DMS114 treated with DMSO at 0.1 percent for 48 hours (cell line): ENCODE measurements around the gene TCP11L2.
"Not testable (repeated sequence)": the region's sequence is repeated elsewhere in the genome, so short reads cannot be mapped to it uniquely, and the experiment has no call there.

Source experiments
- DNase-seq: peaks from one replicate; lab custom pipeline; 2025; ENCODE audit not compliant: unreplicated experiment; lab: John Stamatoyannopoulos, UW

Gene TCP11L2

DNA sequence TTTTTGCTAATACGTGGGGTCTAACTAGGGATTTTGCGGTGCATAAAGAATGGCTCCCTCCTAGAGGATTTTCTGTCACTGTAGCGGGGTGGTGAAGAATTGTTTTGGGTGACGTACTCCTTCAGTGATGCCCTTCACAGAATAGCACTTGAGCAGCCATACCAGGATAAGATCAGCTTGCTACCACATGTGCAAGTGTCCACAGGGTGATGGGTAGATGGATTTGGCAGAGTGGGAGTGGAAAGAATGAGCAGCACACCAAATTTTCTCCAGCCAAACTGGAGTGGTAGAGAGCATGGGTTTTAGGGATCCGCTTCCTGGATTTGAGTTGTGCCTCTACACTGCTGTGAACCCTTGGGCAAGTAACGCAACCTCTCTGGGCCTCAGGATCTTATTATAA lies 2.3 kb downstream of the TCP11L2 start:
- no peak for DNase-seq

DNA sequence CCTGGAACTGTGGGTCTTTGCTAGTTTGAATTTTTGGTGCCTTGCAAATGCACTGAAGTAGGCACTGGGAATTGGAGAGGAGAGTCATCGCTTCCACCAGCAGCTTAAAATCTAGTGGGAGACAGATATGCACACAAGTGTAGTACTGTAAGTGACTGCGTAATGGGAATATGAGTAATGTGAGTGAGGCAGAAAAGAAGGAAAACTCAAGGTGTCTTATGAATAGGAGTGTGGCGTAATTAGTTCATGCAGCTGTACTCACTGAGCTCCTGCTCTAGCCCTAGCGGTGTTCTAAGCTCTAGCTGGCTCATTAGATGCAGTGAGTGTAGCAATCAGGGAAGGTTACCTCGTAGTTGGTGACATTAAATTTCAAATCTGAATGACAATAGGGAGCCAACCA lies 2.8 kb downstream of the TCP11L2 start:
- DNase-seq, result no peak

DNA sequence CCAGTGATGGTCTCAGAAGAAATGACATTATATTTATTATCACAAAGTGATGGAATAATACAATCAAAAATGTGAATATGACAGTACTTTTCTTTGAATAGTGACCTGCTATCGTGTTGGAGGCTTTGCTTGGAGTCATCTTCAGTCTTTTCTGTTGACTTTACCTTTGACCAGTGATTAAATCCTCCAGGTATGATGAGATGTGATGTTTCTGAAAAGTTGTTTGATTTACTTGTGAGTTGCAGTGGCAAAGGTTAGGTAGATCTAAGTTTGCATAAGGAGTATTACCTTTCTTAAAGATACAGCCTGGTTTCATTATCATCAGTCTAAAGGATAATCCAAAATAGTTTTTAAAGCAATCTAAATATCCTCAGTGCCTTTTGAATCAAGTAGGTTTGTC lies 4.6 kb downstream of the TCP11L2 start:
- no peak for DNase-seq

DNA sequence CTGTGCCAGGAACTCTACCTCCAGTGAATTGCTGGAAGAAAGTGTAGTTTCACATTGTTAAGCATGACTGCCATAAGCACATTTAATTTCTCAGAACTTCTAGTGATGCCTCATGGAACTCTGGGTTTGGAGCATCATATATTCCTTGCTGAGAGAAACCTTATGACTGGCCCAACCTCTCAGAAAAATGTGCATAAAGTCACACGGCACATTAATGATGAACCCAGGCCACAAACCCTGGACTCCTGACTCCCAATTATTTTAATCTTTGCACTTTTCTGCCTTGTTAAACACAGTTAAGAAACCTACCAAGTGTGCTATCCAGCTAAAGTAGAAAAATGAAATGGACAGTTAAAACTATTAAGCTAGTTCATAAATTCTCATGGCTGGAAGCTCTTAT lies 5.6 kb downstream of the TCP11L2 start:
- no peak for DNase-seq

DNA sequence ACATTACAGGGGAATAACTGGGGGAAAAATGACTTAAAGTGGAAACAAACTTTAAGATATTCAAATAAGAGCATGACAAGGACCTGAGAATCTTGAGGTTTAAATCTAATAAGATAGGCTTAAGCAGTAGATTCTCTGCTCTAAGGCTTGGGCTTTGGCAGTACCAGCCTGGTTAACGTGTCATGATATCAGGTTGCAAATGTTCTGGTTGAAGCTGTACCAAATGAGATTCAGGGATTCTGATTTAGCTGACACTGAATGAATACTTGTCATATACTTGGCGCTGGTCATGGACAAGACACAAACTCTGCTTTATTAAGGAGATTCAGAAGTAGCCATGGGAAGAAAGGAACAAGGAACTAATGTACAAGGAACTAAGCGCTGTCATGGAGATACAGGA lies 6.1 kb downstream of the TCP11L2 start:
- no peak for DNase-seq

DNA sequence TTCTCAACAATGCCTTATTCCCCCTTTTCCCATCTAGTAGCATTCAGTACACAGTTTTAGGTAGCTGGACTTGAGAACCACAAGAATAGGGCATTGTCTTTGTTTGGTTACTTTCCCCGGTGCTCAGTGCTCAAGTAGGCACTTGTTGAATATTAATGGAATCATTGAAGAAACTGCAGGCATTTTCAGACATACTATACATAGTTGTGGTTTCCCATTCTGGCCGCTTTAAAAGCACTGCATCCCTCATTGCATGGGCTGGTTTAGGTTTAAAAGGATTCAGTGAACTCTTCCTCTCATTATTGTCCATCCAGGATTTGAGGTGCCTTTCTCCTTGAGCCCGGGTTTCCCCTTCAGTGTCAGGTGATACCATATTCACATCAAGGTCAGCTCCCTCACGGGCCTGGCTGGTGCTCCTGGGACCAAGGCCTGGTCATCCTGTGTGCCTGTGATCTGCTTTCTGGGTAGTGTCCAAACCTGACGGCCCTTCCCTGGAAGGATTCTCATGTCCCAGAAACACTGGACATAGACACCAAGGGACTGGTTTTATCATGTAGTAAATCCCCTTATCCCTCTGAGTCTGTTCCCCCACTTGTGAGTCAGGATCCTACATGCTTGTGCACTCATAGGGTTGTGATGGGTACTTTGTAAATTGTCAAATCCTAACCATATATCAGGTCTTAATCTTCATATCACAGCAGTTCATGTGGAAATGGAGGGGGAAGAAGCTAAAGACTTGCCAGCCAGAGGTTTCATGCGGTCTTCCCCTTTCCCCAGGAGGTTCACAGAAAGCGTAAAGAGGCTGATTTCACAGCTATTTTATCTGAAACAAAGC lies 7.4 kb downstream of the TCP11L2 start:
- no peak for DNase-seq

DNA sequence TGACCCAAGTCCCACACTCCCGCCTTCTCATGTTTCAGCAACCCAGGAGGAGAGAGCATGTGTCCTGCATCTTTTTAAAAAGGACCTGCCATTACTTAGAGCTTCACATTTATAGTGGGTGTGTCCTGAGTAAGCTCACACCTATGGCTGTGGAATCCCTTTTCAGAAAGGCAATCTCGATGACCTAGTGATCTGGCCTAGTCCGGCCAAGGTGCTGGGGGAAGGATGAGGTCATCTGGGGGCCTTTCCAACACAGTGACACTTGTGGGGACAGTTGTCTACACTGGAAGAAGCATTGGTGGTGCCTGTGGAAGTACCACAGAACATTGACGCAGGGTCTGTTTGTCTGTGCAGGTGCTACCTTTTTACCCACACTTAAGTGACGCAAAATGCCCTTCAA lies 8.2 kb downstream of the TCP11L2 start:
- no peak for DNase-seq

DNA sequence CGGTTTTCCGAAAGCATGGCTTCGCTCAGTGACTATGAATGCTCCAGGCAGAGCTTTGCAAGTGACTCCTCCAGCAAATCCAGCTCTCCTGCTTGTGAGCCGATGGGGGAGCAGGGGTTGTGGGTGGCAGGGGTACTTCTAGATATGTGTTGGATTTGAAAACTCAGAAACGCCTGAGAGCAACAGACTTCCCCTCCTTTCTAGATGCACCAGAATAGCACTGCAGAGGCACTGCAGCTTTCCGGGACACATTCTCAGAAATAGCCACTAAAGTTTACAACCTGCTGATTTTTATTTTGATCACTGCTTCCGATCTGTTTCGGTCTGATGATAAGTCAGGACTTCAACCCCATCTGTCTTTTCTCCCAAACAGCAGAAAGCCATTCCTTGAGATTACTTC lies 8.6 kb downstream of the TCP11L2 start:
- DNase-seq, result no peak

DNA sequence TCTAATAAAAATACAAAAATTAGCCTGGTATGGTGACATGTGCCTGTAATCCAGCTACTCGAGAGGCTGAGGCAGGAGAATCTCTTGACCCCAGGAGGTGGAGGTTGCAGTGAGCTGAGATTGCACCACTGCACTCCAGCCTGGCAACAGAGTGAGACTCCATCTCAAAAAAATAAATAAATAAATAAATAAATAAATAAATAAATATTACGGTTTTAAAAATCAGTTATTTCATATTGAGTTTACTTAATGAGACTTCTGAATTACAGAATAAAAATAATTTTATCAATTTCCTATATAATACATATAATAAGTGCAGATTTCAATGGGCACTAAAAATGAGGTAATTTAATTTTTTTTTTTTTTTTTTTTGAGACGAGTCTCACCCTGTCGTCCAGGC lies 10.9 kb downstream of the TCP11L2 start:
- not testable (repeated sequence) for DNase-seq

DNA sequence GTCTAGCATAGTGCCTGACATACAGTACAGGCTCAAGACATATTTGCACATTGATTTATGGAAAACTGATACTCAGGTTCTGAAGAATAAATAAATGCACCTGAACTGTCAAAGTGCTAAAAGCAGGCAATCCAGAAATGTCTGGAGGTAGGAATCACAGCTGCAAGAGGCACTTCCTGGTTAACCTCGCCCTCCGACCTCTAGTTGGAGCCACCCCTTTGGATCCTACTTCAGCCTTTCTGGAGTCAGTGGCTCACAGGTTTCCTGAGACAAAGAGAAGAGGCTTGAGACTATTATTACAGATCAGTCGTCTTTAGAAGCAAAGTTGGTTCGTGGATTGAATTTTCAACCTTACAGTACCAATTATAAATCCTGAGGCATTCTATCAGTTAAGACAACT lies 13.0 kb downstream of the TCP11L2 start:
- no peak for DNase-seq

DNA sequence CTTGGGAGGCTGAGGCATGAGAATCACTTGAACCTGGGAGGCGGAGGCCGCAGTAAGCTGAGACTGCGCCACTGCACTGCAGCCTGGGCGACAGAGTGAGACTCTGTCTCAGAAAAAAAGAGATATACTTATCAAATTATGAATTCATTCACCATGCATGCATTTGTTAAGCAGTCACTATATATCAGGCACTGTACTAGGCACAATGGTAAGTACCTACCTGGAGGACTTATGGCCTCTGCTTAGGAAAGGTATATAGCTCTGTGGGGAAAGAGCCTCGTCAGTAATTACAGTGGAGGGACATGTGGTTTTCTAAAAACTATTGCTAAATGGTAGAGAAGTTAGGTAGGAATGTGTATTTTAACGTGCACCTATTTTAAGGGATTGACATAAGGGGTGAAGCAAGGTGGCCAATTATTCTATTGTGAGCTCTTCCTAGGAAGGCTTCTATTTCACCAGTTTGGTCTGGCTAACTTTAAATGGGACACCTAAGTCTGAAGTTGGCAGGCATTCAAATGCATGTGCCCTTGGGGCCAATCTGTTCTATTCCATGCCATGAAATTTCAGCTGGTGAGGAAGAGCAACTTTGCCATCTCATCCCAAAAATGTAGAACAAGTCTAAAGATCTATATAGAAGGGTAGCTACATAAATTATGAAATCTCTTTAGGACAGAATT lies 15.0 kb downstream of the TCP11L2 start:
- no peak for DNase-seq

DNA sequence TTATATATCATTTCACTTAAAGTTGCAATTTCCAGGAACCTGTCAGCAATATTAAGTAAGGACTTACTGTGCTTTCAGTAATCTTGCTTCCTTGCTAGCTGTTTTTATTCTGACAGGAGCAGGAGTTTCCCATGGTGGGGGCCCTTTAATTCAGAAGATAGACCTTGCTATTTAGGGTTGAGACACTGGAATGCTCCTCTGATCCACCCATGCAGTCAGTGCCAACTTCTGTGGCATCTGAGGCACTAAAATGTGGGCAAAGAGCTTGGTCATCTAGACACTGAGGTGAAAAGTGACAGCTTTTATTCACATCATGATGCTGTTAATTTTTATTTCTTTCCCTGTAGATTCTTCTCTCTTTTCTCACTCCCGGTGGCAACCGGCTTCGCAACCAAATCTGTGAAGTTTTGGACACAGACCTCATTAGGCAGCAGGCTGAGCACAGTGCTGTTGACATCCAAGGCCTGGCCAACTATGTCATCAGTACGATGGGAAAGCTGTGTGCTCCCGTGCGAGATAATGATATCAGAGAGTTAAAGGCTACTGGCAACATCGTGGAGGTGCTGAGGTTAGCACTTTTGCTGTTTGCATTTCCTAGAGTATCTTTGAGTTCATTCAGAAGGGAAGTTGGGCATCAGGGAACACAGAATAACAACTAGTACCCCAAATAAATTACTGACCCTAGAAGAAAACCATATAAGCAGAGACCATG lies 18.8 kb downstream of the TCP11L2 start:
- no peak for DNase-seq

DNA sequence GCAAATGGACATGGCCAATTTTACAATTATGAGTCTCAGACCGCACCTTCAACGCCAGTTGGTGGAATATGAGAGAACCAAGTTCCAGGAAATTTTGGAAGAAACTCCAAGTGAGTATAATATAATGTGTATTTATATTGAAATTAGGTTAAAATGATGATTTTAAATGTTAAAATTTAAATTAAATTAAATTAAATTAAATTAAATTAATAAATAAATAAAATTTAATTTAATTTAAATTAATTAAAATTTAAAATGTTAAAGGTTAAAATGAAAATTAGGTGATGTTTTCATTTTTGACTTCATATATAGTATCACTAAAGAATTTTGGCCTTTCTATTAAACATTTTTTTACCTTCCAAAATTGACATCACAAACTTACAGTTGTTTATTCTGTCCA lies 21.0 kb downstream of the TCP11L2 start:
- no peak for DNase-seq

DNA sequence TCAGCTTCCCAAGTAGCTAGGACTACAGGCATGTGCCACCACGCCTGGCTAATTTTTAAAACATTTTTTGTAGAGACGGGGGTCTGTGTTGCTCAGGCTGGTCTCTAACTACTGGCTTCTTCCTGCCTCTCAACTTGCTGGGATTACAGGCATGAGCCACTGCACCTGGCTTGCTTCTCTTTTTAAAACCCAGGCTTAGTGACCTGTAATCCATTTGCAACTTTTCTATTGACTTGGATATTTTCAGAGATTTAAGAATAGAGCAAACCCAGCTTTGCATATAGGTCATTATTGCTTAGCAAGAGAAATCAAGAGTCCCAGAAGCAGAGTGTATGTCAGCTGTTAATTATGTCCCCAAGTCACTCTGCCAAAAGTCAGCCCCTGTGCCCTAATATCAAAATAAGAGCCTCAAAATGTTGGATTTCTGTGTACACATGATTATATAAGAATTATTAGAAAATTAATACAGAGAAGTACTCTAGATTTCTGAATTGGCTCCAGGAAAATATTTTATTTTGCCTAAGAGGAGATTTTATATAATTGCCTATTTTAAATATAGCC lies 24.9 kb downstream of the TCP11L2 start:
- no peak for DNase-seq

DNA sequence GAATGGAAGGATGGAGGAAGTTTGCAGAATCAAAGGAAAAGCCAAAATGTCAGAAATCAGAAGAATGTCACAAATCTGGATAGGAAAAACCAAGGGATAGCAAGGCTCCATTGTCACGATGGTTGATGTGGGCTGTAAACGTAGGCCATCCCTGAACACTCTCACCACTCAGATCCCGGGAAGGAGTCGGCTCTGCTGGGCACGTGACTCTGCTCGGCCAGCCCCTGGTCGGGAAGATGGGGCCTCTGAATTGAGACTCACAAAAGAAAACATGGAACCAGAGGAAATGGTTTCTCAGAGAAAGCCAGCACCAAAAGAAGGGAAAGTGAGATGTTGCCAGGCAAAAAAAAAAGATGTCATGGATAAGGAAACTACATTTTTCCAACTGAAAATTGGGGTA lies 26.2 kb downstream of the TCP11L2 start:
- no peak for DNase-seq

DNA sequence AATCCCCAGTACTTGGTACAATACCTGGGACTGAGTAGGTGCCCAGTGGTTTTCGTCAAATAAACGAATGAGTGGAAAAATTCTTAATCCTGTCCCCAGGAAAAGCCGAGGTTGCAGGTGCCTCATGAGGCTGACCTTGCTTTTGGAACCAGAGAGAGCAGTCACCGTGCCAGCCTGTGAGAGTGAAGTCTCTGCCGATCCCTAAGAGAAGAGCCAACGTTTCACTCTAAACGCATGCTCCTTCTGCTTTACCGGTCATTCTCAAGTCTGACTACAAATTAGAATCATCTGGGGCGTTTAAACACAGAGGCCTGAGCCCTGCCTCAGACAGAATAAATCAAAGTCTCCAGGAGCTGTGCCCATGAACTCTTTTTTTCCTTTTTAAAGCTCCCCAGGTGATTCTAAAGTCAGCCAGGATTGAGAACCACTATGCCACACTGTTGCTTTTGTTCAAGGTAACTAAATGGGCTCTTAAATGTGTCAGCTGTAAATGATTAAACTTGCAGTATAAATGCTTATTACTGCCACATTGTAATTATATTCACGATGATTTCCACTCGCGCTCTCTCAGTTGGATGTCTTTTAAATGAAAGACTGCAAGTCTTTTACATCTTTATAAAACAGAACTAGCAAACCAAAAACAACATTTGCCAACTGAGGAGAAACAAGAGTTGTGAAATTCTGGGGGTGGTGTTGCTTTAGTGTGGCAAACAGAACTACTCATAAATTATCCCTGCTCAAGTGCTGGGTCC lies 26.9 kb downstream of the TCP11L2 start:
- no peak for DNase-seq

DNA sequence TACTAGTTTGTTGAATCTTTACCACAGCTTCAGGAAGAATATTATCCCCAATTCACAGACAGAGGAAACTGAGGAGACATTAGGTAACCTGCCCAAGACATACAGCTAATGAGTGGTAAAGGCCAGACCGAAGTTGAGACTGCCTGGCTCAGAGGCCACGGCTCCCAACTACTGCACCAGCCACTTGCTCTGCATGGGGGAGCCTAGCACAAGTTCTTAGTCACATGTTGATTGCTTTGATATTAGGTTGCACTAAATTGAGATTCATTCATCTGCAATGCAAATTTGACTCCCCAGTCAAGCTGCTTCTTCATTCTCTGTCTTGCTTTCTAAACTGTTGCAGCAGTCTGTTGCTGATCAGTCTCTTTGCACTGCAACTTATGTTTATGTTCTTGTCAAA lies 29.1 kb downstream of the TCP11L2 start:
- DNase-seq, result no peak

DNA sequence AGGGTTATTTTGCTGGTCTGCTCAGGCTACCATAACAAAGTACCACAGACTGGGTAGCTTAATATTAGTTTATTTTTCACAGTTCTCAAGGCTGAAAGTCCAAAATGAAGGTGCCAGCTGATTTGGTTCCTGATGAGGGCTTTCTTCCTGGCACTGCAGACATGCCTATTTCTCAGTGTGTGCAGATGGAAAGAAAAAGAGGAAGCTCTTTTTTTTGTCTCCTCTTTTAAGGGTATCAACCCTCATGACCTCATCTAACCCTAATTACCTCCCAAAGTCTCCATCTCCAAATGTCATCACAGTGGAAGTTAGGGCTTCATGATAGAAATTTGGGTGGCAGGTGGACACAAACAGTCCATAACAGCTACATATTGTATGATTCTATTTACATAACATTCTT lies 30.0 kb downstream of the TCP11L2 start:
- DNase-seq, result no peak

DNA sequence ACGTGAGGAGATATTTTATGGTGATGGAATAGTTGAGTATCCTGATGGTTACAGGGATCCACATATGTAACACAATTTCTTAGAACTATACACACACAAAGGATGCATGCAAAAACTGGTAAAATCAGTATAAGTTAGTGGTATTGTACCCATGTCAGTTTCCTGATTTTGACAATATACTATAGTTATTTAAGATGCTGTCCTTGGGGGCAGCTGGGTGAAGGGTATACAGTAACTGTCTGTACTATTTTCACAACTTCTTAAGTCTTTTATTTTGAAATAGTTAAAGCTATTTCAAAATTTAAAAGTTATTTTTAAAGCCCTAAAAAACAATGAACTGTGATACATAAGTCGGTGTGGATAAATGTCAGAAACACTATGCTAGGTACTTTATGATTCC lies 30.5 kb downstream of the TCP11L2 start:
- no peak for DNase-seq

DNA sequence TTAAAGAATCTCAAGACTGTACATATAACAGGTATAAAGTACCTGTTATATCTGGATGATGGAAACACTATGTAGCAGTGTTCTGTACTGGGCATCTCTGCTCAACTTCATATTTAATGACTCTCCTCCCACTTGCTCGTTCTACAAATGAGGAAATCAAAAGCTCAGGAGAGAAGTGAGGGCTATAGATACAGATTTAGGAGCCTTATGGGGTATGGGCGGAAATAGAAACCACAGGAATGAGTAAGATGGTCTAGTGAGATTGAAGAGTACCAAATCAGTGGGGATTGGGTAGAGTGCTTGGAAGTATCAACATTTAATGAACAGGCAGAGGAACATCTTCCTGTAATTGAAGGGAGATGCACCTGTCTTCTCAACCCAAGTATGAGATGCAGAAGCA lies 31.2 kb downstream of the TCP11L2 start:
- DNase-seq, result no peak
